Adipose tissue (tissue), 3 donors: Measurements from ENCODE around the gene ZFAND3. TPM values are rescaled to one million over a fixed set of nuclear protein-coding genes. Genes with fewer than 3 reads are reported as not detected.

ENCODE experiments used
- H3K27ac ChIP-seq: one replicate; pipeline ENCODE4 v1.5.1; 2013; ENCODE audit warnings: low read depth, low read length
- WGBS, 3 donors: extraction: QIAGEN DNeasy Blood & Tissue Kit; methylation state at CpG; one replicate each; pipeline ENCODE4 v1.1.7; 2013; 5-methylcytosine and 5-hydroxymethylcytosine counted together
- polyA plus RNA-seq, 3 donors: library from polyadenylated mRNA; stranded (reverse); fragments of 200-250 nt; gene quantifications; one replicate each; pipeline ENCODE4 v1.2.3, GENCODE V29; 2013
- donor health status: healthy with polysubstance abuse.
- donor health status: Bipolar disorder and iron deficiency.
- donor health status: healthy.

Gene ZFAND3, protein sequence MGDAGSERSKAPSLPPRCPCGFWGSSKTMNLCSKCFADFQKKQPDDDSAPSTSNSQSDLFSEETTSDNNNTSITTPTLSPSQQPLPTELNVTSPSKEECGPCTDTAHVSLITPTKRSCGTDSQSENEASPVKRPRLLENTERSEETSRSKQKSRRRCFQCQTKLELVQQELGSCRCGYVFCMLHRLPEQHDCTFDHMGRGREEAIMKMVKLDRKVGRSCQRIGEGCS
- polyA plus RNA-seq, result 10 to 100 TPM; 25.9 to 45.2 (median 42.1) TPM

DNA sequence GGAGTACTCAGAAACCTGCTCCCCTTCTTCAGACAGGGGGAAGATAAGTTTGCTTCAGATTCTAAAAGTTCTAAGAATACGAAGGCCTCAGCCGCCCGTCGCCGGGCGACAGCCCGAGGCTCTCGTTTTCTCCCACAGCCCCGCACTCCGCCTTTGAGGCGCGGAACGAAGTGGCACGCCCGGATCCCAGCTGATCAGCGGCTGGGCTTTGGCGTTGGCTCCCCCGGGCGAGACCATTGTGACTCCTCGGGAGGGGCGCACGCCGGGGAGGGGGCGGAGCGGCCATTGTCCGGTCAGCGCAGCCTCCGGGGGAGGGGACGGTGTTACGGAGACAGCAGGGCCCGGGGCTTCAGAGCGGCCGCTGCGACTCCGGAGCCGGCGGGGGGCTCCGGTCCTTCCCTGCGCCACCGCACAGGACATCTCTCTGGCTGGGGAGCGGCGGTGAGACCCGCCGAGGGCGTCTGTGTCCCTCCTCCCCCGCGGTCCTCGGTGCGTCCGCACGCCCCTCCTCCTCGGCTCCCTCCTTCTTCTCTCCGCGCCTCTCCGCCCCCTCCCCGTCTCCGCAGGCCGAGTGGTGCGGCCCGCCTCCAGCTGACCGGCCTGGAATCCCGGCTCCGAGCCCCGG lies at the start of gene ZFAND3:
ZFAND3 (plus strand) TSS at position 551 of the 625 bp plus-strand sequence. CDS start 219 bp downstream, outside the sequence.
- WGBS, 3 donors, result 0 to 1% (median 0%) methylated on average over 43 to 64 of the region's 64 CpGs
- peak within 1 kb of the TSS; percentile 96 for H3K27ac ChIP-seq

DNA sequence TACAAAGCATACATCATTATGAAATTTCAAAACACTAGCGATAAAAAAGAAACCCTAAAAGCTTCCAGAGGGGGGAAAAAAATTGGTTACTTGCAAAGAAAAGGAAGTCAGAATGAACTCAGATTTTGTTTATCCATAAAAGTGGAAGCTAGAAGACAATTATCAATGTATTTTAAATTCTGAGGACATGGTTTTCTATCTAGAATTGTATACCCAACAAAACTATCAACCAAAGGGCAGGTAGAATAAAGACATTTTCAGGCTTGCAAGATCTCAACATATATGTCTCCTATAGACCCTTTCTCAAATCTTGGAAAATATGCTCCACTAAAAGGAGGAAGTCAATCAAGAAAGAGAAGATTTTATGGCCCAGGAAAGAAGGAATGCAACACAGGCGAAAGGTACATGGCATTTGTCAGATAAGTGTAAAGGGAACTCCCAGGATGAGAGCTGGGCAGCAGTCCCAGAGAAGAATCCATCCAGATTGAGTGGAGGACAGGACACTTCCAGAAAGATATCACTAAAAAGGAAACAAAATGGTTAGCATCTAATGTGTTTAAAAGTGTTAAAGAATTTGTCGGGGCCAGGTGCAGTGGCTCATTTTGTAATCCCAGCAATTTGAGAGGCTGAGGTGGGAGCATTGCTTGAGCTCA lies 45.4 kb upstream of the ZFAND3 start:
- 78 to 90% (median 83%) methylated on average over 3 of the region's 3 CpGs for WGBS, 3 donors
- no peak overlapping the region for H3K27ac ChIP-seq

DNA sequence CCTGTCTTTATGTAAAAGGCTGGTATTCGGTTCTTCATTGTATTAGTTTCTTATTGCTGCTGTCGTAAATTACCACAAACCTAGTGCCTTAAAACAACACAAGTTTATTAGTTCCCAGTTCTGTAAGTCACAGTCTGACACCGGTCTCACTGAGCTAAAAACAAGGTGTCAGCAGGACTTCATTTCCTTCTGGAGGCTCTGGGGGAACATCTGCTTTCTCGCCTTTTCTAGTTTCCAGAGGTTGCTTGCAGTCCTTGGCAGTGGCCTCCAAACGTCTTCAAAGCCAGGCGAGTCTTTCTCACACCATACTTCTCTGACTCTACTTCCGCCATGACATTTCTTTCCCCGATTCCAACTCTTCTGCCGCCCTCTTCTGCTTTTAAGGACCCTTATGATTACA lies 43.0 kb upstream of the ZFAND3 start:
- H3K27ac ChIP-seq, result no peak overlapping the region
- 75 to 85% (median 76%) methylated on average over 9 of the region's 9 CpGs for WGBS, 3 donors

DNA sequence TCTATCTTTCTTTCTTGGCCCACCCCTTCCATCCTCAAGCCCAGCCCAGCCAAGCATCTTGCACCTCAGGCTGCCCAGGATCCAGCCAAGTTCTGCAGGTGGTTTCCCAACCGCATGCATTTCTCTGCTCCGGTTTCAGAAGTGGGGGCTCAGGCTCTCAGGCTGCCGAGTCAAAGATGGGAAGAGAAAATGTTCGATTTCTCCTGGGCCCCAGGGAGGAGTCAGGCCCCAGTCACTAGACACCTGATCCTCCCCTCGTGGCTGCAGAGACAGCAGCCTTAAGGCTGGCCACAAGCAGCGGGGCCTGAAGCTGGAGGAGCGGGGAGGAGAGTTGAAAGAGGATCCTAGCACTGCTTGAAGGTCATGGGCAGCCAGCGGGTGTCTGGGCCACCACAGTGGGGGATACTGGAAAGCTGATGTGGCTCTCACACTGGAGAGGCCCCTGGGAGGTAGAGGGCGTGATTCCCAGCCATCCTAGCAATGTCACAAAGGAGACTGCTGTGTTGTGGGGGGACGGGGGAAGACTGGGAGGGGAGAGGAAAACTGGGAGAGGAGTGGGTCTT lies 42.2 kb upstream of the ZFAND3 start:
- no peak overlapping the region for H3K27ac ChIP-seq
- WGBS, 3 donors, result 62 to 68% (median 67%) methylated on average over 10 of the region's 10 CpGs

DNA sequence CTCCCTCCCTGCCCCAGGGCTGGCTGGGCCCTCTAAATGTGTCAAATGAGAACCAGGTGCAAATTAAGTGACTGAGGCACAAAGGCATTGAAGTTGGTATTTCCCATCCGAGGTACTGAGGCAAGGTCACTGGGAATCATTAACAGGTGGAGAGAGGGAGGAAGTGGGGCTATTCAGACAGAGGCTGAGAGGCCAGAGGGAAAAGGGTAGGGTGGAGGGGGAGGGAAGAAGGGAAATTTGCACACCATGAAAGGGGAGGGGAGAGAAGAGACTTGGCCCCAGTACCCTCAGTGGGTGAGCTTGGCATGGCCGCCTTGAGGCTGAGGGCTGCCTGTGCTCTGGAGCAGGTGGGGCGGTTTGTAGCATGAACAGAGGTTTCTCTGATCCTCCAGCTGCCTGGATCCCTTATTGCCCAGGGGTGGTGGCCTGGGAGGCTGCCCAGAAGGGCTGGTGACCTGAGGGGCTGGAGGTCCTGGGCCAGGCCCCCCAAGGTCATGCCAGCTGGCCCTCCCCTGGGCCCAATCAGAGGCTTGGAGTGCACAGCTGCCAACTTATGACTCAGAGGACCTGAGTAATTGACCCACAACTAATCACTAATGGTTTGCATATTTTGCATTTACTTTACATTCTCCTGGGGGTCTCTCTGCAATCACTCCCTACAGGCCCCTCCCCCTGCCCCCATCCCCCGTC lies 40.3 kb upstream of the ZFAND3 start:
- 77 to 83% (median 79%) methylated on average over 4 of the region's 4 CpGs for WGBS, 3 donors
- H3K27ac ChIP-seq, result no peak overlapping the region

DNA sequence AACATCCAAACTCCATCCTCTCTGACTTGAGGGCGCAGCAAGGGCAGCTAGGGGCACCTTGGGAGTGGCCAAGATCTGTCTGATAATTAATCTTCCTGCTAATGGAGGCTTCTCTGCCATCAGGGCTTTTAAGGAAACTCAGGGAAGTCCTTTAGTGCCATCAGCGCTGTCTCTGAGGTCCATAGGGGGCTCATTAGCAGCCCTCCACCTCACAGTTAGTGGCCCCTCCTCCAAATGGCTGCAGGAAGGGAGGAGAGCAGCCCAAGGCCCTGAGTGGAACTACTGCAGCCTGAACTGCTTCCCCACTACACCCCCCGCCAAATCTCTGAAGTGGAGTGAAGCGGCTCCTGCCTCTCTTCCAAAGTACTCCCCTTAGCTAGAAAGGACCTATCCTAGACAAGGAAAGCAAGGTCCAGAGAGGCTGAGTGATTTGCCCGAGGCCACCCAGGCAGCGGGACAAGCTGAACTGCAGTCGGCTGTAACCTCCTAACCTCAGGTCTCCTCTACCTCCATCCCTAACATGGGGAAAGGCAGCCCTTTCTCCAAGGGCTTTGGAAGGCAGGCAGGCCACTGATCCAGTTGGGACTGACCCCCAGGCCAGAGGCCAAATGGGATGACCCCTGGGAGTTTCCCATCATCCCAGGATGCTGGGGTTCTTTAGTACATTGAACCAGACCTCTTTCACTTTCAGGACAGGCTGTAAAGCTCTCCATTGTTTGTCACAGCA lies 39.5 kb upstream of the ZFAND3 start:
- WGBS, 3 donors, result 89 to 91% (median 90%) methylated on average over 7 of the region's 7 CpGs
- H3K27ac ChIP-seq, result no peak overlapping the region

DNA sequence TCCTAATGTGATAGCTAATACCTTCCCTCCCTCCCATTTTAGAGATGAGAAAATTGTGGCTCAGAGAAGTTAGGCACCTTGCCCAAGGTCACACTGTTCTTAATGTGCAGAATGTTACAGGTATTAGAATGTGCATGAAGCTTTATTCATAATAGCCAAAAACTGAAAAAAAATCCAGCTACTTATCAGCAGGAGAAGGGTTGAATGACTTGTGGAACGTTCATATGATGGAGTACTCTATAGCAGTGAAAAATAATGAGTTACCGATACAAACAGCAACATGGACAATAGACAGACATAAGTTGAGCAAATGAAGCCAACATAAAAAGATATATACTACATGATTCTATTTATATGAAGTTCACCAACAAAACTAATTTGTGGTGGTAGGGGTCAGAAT lies 37.7 kb upstream of the ZFAND3 start:
- H3K27ac ChIP-seq, result no peak overlapping the region
- 88 to 96% (median 90%) methylated on average over 2 of the region's 2 CpGs for WGBS, 3 donors

DNA sequence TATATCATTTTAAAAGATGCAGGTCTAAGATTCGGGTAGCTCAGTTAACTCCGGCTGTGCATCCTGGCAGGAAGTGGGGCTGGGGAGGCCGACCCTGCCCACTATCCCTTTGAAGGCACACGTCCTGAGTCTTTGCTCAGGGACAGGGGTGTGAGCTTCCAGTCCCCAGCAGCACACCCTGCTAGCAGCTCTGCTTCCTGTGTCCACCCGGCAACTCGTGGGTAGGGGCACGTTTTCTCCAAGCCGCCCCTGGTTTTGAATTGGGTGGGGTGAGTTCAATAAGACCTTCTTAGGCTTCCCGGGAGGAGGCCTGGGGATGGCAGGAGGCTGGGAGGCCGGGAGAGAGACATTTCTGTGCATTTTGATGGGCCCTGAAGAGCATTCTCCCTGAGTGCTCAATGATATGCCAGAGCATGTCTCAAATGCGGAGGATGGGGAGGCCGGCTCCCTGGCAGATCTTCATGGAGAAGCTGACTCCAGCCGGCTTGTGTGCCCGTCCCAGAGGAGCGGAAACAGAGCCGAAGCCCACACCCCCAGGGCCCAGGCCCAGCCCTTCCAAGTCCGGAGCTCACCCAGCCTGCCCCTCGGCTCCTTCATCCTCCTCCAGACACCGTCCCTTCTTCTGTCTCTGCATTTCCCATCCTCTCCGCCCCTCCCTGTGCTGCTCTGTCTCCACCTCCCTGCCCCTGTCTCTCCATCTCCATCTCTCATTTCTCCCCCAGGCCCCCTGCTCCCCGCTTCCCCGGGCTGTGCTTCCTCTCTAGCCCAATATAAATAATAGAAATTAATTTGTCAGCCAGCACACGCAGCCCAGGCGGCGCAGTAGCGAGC lies 36.3 kb upstream of the ZFAND3 start:
- H3K27ac ChIP-seq, result no peak overlapping the region
- 8 to 38% (median 11%) methylated on average over 26 of the region's 26 CpGs for WGBS, 3 donors

DNA sequence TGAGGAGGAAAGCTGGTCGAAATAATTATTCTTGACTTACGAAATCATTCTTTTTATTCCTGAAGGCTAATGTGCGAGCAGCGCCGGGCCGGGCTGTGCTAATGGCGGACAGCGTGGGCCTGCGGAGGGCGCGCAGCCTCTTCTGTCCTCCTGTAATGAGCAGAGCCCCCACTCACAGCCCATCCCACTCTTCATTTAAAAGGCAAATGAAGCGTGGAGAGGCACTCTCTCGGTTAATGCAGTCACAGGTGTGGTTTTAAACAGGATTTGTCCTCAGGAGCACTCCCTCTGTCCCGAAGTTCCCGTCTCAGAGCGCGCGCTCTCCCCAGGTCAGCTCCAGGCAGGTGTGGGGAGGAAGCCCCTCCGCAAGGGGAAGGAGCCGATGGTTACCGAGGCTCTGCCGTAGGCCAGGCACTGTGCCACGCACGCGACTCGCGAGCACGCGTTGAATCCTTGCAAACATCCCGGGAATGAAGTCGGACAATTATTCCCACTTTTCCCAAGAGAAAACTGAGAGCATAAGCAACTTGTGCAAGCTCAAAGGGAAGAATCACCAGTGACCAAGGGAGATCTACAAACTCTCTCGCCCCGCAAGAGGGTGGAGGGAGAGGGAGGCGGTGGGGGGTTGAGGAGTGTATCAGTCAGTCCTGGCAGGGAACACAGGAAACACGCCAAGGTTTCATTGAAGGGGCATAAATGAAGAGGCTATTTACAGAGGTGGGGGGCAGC lies 35.5 kb upstream of the ZFAND3 start:
- WGBS, 3 donors, result 2 to 3% (median 2%) methylated on average over 35 of the region's 35 CpGs
- H3K27ac ChIP-seq, result no peak overlapping the region

DNA sequence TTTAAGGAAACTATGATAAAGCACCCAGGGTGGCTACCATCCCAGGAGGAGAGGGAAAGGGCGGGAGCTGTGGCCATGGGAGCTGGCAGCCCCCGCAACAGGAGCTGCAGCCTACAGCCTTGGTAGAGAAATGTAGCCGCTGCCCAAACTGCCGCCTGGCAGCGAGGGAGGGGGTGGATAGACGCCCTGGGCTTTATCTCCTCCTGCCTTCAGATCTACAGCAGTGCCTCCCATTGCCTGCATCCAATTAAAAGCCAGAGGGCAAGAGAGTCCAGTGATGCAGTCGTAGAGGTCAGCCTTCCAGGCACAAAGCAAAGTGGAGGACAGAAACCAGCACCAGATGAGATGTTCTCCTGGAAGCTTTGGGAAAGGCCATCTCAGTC lies 35.0 kb upstream of the ZFAND3 start:
- WGBS, 3 donors, result 33 to 36% (median 35%) methylated on average over 7 of the region's 7 CpGs
- no peak overlapping the region for H3K27ac ChIP-seq

DNA sequence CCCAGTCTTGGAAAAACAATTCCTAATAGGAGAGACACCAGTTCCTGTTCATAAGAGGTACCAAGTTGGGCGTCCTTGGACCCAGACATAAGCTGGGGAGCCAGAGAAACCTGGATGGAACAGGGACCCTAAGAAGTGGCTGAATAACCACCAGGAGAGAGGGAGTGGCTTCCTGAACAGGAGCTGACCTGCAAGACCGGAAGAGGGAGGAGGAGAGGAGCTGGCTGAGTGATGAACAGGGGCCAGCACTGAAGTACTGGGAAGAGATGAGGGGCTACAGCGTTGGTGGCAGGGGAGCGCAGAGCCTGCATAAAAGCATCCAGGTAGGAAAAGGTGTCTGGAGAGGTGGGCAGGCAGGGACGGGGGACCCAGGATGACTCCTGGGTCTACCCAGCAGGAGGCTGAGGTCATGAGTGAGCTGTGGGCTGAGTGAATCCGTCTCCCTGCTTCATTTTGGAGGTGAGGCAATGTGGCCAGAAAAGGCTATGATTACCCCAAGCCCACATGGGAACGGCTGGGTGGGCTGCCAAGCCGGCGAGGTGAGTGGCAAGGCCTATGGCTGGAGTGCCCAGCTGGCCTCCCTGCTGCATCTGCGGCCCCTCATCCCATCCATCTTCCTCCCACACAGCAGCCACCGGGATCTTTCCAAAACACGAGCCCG lies 34.4 kb upstream of the ZFAND3 start:
- H3K27ac ChIP-seq, result no peak overlapping the region
- 73 to 88% (median 79%) methylated on average over 11 to 13 of the region's 13 CpGs for WGBS, 3 donors

DNA sequence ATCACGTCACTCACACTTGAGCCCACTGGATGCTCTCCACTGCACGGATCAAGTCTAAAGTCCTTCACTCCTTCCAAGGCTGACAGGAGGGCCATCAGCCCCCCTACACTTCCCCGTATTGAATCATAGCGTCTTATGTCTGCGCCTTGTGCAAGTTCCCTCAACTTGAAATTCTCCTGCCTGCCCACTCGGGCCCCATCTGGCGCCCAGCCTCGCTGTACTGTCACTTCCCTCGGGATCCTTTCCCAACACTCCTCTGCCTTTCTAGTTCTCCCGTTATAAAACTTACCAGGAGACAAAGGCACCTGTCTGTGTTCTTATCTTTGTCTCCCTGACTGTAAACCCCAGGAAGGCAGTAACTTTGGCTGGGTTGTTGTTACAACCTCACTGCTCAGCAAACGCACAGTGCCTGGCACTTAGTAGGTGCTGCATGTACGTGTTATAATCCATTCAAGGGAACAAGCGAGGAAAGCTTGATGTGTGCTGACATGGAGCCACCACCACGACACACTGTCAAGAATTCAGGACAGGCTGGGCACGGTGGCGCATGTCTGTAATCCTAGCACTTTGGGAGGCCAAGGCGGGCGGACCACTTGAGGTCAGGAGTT lies 33.8 kb upstream of the ZFAND3 start:
- 78 to 87% (median 79%) methylated on average over 18 of the region's 18 CpGs for WGBS, 3 donors
- no peak overlapping the region for H3K27ac ChIP-seq

DNA sequence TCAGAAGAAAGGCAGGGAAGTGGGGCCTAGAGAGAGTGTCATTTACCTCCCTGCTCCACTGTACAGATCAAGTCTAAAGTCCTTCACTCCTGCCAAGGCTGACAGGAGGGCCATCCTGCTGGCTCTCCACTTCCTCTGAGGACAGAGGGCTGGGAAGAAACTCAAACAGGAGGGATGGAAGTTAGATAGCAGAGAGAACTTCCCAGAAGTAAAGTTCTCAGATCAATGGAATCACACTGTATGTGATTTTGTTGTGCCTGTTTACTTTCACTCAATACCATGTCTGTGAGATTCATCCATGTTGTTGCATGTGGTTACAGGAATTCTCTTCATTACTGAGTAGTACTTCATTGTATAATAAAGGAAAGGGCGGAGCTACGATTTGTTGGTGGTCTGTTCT lies 32.3 kb upstream of the ZFAND3 start:
- WGBS, 3 donors, result 77 to 87% (median 86%) methylated on average over 2 of the region's 2 CpGs

DNA sequence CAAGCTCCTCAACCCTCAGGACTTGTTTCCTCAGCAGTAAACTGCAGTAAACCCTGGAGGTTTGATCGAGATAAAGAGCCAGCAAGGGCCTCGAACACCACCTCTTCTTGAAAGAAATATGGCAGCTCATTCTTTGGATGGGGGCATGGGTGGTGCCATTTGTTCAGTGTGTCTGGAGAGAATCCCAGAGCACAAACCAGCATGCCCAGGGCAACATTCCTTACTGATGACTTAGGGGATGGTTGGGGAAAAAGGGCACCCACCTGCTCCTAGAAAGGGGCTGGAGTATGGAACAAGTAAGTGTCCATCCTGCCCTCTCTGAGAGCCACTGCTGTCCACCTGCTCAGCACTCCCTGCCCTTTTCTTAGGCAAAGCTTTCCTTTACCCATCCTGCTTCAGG lies 31.3 kb upstream of the ZFAND3 start:
- WGBS, 3 donors, result 73 to 91% (median 83%) methylated on average over 2 of the region's 2 CpGs
- H3K27ac ChIP-seq, result no peak overlapping the region

More for the DNA sequence above, 32.3 kb upstream of the ZFAND3 start:
- no peak overlapping the region for H3K27ac ChIP-seq

DNA sequence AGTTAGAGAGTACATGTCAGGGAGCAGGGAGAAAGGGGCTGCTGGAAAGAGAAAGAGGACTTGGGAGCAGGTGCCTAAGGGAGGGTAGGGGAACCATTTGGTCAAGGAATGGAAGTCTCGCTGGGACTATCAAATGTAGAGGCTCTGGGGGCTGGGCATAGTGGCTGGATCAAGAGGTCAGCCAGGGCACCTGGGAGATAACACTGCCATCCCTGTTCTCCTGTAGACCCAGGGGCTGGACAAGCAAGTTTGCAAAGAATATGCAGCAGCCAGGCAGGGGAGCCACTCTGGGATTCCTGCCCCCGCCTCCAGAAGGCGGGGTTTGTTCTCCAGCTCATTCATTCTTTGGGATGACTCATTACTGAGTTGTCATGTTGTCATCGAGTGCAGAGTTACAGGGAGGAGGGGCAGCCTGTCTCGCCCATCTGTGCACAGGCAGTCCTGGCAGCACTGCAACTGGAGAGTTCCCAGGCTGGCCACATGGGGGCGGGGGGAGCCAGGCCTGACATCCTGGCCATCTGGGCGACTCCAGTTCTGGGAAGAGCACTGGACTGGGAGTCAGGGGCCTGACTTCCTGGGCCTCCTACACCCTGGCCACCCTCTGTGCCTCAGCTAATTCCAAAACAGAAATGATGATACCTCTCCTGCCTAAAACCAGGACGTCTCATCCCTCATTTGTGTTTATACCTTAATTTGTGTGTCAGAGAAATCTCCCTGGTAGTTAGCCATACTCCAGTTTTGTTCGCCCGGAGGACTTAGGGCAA lies 28.2 kb upstream of the ZFAND3 start:
- H3K27ac ChIP-seq, result no peak overlapping the region
- WGBS, 3 donors, result 22 to 28% (median 25%) methylated on average over 10 of the region's 10 CpGs
